HG02938 (cell line): Measurements from ENCODE around the gene CACNA1A.
"Not testable (repeated sequence)": the region's sequence is repeated elsewhere in the genome, so short reads cannot be mapped to it uniquely, and the experiment has no call there.

Experiments used
- ATAC-seq: cut with Tn5 transposase; IDR thresholded peaks from one replicate; pipeline ENCODE4 v1.9.1; 2021; ENCODE audit warnings: mild to moderate bottlenecking, moderate library complexity; ENCODE audit not compliant: unreplicated experiment

CACNA1A gene

GRCh38 chr19:13366529-13367143 lies 139.6 kb downstream of the CACNA1A start:
- ATAC-seq, result no peak

- ATAC-seq, result no peak
Observed at GRCh38 chr19:13363954-13364353, 142.3 kb downstream of the CACNA1A start.

GRCh38 chr19:13363245-13363644 lies 143.0 kb downstream of the CACNA1A start:
- ATAC-seq, result no peak

- no peak for ATAC-seq
Observed at GRCh38 chr19:13362668-13363067, 143.6 kb downstream of the CACNA1A start.

GRCh38 chr19:13361726-13362125 lies 144.6 kb downstream of the CACNA1A start:
- ATAC-seq, result not testable (repeated sequence)

GRCh38 chr19:13356686-13357280 lies 149.5 kb downstream of the CACNA1A start:
- no peak for ATAC-seq

- no peak for ATAC-seq
Observed at GRCh38 chr19:13356185-13356584, 150.1 kb downstream of the CACNA1A start.

GRCh38 chr19:13355356-13355755 lies 150.9 kb downstream of the CACNA1A start:
- no peak for ATAC-seq

GRCh38 chr19:13353625-13354024 lies 152.7 kb downstream of the CACNA1A start:
- no peak for ATAC-seq

GRCh38 chr19:13350759-13351158 lies 155.5 kb downstream of the CACNA1A start:
- no peak for ATAC-seq

- ATAC-seq, result no peak
Observed at GRCh38 chr19:13350072-13350471, 156.2 kb downstream of the CACNA1A start.

- ATAC-seq, result no peak
Observed at GRCh38 chr19:13347367-13347766, 158.9 kb downstream of the CACNA1A start.

GRCh38 chr19:13343514-13343913 lies 162.8 kb downstream of the CACNA1A start:
- ATAC-seq, result no peak

- ATAC-seq, result no peak
Observed at GRCh38 chr19:13342672-13343071, 163.6 kb downstream of the CACNA1A start.

GRCh38 chr19:13339869-13340268 lies 166.4 kb downstream of the CACNA1A start:
- no peak for ATAC-seq

- ATAC-seq, result no peak
Observed at GRCh38 chr19:13337181-13337580, 169.1 kb downstream of the CACNA1A start.

GRCh38 chr19:13334801-13335481 lies 171.3 kb downstream of the CACNA1A start:
- ATAC-seq, result no peak

- ATAC-seq, result no peak
Observed at GRCh38 chr19:13330285-13330684, 176.0 kb downstream of the CACNA1A start.

GRCh38 chr19:13329766-13330165 lies 176.5 kb downstream of the CACNA1A start:
- no peak for ATAC-seq

- no peak for ATAC-seq
Observed at GRCh38 chr19:13328241-13328640, 178.0 kb downstream of the CACNA1A start.

GRCh38 chr19:13319526-13319925 lies 186.8 kb downstream of the CACNA1A start:
- no peak for ATAC-seq

GRCh38 chr19:13318190-13318589 lies 188.1 kb downstream of the CACNA1A start:
- no peak for ATAC-seq
